IPS DF 6.9 (cell line): ENCODE measurements around the gene CCNE1.

Experiments
- DNase-seq: peaks from one replicate; pipeline ENCODE4 v3.0.0-alpha.2; 2013; ENCODE audit warnings: low read depth, low spot score
- H3K27ac ChIP-seq: one replicate; pipeline ENCODE4 v1.5.1; 2013; ENCODE audit warnings: low read length, control low read depth
- H3K27me3 ChIP-seq: 2 replicates; pipeline ENCODE4 v1.6.1; 2013; ENCODE audit warnings: mild to moderate bottlenecking, low read length; ENCODE audit not compliant: control insufficient read depth, insufficient read depth
- H3K36me3 ChIP-seq: 2 replicates; pipeline ENCODE4 v1.6.1; 2013; ENCODE audit warnings: low read length; ENCODE audit not compliant: control insufficient read depth, insufficient read depth
- H3K4me1 ChIP-seq: 2 replicates; pipeline ENCODE4 v1.6.1; 2013; ENCODE audit warnings: low read length; ENCODE audit not compliant: control insufficient read depth, insufficient read depth
- H3K4me3 ChIP-seq: 2 replicates; pipeline ENCODE4 v1.5.1; 2013; ENCODE audit warnings: mild to moderate bottlenecking, low read length
- H3K9me3 ChIP-seq: 2 replicates; pipeline ENCODE4 v1.6.1; 2013; ENCODE audit warnings: low read length, inconsistent platforms; ENCODE audit not compliant: control insufficient read depth, insufficient read depth
- WGBS: extraction: QIAGEN DNeasy Blood & Tissue Kit; methylation state at CpG from one replicate; pipeline ENCODE4 v1.1.7; 2013; ENCODE audit warnings: mixed read lengths, missing lambda C conversion rate; ENCODE audit not compliant: insufficient read length, insufficient coverage; 5-methylcytosine and 5-hydroxymethylcytosine counted together

The CCNE1 gene

DNA sequence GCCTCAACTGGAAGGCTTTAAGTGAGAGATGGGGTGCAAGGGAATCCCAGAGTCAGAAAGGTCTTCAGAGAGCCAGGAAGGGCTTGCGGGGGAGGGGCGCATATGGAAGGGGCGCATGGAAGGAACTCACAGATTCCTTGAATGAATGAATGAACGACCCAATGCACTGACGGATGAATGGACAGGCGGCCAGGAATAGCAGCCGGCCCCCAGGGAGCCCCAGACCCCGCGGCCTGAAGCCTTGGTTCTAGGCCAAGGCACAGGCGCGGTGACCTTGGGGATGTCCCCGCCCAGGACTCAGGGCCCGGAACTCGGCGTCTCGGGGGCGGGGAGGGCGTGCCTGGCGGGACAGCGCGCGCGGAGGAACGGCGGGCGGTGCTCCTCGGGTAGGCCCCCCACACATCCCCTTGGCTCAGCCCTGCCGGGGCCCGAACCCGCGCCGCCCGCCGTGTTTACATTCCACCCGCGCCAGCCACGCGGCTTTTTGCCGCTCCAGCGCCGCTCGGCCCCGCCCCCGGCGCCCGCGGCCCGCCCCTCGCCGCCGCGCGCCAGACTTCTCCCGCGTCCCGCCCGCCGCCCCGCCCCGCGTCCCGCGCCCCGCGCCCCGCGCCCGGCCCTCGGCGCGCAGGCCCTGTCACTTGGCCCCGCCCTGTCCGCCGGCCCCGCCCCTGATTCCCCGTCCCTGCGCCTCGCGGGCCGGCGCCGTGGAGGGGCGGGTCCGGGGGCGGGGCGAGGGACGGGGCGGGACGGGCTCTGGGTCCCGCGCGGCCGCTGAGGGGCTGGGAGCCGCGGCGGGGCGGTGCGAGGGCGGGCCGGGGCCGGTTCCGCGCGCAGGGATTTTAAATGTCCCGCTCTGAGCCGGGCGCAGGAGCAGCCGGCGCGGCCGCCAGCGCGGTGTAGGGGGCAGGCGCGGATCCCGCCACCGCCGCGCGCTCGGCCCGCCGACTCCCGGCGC, at the start of gene CCNE1:
TSS of gene CCNE1 (plus strand) at position 867 of the 955 bp plus-strand sequence. CDS start 565 bp downstream, outside the sequence.
- DNase-seq: peak; percentile 16
- Histone ChIP-seq H3K27ac (no peak within 1 kb of the TSS), H3K4me1 (no peaks in the 10 kb centered on the region; the same call in 1 of the 2 replicates), H3K4me3 (peak within 1 kb of the TSS; percentile 83), H3K9me3 (no peaks in the 10 kb centered on the region), H3K36me3 (no peaks in the 10 kb centered on the region), H3K27me3 (no peaks in the 10 kb centered on the region)
- WGBS: no CpG with 5 or more reads among the region's 125 CpGs

- DNase-seq: no peak
- H3K4me3 ChIP-seq: no peak overlapping the region
- no CpG with 5 or more reads among the region's 4 CpGs for WGBS
- no peaks in the 10 kb centered on the region for H3K27me3 ChIP-seq
- H3K27ac ChIP-seq: no peak overlapping the region
- H3K9me3 ChIP-seq: no peaks in the 10 kb centered on the region
- no peaks in the 10 kb centered on the region for H3K36me3 ChIP-seq
- no peaks in the 10 kb centered on the region for H3K4me1 ChIP-seq
Observed at GRCh38 chr19:29763196-29763595, 48.6 kb upstream of the CCNE1 start.

DNA sequence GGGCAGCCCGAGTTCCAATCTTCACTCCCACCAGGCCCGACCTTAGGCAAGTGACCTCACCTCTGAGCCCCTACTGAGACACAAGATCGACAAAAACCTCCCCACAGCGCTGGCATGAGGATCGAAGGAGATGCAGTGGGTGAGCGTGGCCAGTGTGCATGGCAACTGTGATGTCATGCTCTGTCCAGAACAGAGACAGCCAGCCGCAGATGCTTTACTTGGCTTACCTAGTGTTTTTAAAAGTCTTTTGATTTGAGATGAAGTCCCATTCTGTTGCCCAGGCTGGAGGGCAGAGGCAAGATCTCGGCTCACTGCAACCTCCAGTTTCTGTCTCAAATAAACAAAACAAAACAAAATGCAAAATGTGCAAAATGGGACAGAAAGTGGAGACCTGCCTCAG, 47.4 kb upstream of the CCNE1 start:
- H3K9me3 ChIP-seq: no peaks in the 10 kb centered on the region
- no peak overlapping the region for H3K4me3 ChIP-seq
- WGBS: no CpG with 5 or more reads among the region's 8 CpGs
- H3K4me1 ChIP-seq: no peaks in the 10 kb centered on the region
- no peaks in the 10 kb centered on the region for H3K27me3 ChIP-seq
- no peaks in the 10 kb centered on the region for H3K36me3 ChIP-seq
- no peak for DNase-seq
- H3K27ac ChIP-seq: no peak overlapping the region

GRCh38 chr19:29766100-29766499, 45.7 kb upstream of the CCNE1 start:
- H3K27me3 ChIP-seq: no peaks in the 10 kb centered on the region
- no peak overlapping the region for H3K4me3 ChIP-seq
- no CpG with 5 or more reads among the region's 3 CpGs for WGBS
- H3K9me3 ChIP-seq: no peaks in the 10 kb centered on the region
- H3K4me1 ChIP-seq: no peaks in the 10 kb centered on the region
- no peak for DNase-seq
- H3K36me3 ChIP-seq: no peaks in the 10 kb centered on the region
- H3K27ac ChIP-seq: no peak overlapping the region

GRCh38 chr19:29767039-29767735, 44.6 kb upstream of the CCNE1 start:
- no peak overlapping the region for H3K4me3 ChIP-seq

DNA sequence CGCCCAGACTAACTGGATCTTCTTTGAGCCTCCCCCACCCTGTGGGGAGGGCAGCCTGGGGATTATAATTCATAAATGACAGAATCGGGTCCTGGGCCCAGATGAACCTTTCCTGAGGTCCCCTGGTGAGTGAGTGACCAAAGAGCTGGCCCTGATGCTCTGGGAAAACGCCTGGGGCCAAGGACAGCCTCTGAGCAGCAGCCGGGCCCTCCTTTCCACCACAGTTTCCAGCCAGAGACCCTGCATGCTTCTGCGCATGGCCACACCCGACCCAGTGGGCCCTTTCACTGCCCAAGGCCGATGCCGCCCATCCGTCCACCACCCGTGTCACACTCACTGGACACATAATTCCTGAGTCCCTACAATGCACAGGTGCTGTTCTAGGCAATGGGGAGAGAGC, 43.6 kb upstream of the CCNE1 start:
- no CpG with 5 or more reads among the region's 10 CpGs for WGBS
- H3K27ac ChIP-seq: no peak overlapping the region
- no peaks in the 10 kb centered on the region for H3K27me3 ChIP-seq
- no peaks in the 10 kb centered on the region for H3K9me3 ChIP-seq
- DNase-seq: no peak
- peaks cover 1% of the 10 kb centered on the region; the same call in 1 of the 2 replicates for H3K4me1 ChIP-seq
- H3K4me3 ChIP-seq: no peak overlapping the region
- no peaks in the 10 kb centered on the region for H3K36me3 ChIP-seq

More at GRCh38 chr19:29767039-29767735, 44.6 kb upstream of the CCNE1 start:
- H3K4me1 ChIP-seq: peaks cover 1% of the 10 kb centered on the region; the same call in 1 of the 2 replicates
- no peaks in the 10 kb centered on the region for H3K36me3 ChIP-seq
- no peak overlapping the region for H3K27ac ChIP-seq
- no peaks in the 10 kb centered on the region for H3K27me3 ChIP-seq
- DNase-seq: no peak
- 100% methylated on average over 1 of the region's 8 CpGs for WGBS
- H3K9me3 ChIP-seq: no peaks in the 10 kb centered on the region

GRCh38 chr19:29769997-29770396, 41.8 kb upstream of the CCNE1 start:
- H3K4me3 ChIP-seq: no peak overlapping the region

DNA sequence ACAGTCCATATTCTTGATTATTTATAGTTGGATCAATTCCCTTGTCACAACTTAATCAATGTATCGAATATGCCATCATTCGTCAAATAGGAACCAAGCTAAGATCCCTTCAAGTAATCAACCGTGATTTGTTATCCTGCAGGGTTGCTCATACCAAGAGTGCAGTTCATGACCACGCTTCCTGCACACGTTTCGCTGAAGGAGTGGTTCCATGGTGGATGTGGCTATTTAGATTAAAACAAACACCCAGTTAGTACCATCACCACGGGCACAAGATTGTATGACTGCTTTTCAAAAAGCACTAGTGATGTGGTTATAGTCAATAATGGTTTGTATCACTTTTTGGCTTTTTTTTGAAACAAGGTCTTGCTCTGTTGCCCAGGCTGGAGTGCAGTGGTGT, 41.1 kb upstream of the CCNE1 start:
- no peak overlapping the region for H3K27ac ChIP-seq
- no peak for DNase-seq
- H3K4me1 ChIP-seq: peaks cover 1% of the 10 kb centered on the region; the same call in 1 of the 2 replicates
- H3K9me3 ChIP-seq: no peaks in the 10 kb centered on the region
- no peak overlapping the region for H3K4me3 ChIP-seq
- no peaks in the 10 kb centered on the region for H3K36me3 ChIP-seq
- no CpG with 5 or more reads among the region's 7 CpGs for whole genome bisulfite sequencing
- no peaks in the 10 kb centered on the region for H3K27me3 ChIP-seq

More at GRCh38 chr19:29769997-29770396, 41.8 kb upstream of the CCNE1 start:
- Histone ChIP-seq H3K4me1 (peaks cover 1% of the 10 kb centered on the region; the same call in 1 of the 2 replicates), H3K9me3 (no peaks in the 10 kb centered on the region), H3K27me3 (no peaks in the 10 kb centered on the region), H3K27ac (no peak overlapping the region), H3K36me3 (no peaks in the 10 kb centered on the region)
- WGBS: no CpG with 5 or more reads among the region's 8 CpGs
- no peak for DNase-seq

GRCh38 chr19:29771708-29772414, 39.9 kb upstream of the CCNE1 start:
- Histone ChIP-seq H3K4me1 (peaks cover 1% of the 10 kb centered on the region; the same call in 1 of the 2 replicates), H3K27ac (no peak overlapping the region), H3K9me3 (no peaks in the 10 kb centered on the region), H3K27me3 (no peaks in the 10 kb centered on the region), H3K4me3 (no peak overlapping the region), H3K36me3 (no peaks in the 10 kb centered on the region)
- DNase-seq: peak; percentile 35
- WGBS: no CpG with 5 or more reads among the region's 14 CpGs

DNA sequence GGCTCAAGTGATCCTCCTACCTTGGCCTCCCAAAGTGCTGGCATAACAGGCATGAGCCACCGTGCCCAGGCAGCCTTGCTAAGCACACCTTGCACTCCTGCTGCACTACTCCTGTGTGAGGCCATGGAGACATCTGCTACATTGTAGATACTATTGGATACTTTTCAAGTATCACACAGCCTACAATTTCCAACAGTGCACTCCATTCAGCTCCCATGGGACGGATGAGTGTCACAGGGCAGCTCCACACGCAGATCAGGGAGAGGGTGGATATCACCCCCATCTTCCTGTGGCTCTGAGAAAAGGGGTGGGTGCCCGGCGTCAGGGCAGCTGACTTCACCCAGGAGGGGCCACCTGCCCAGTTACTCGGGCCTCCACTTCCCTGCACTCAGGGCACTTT, 39.1 kb upstream of the CCNE1 start:
- no peak overlapping the region for H3K4me3 ChIP-seq
- H3K9me3 ChIP-seq: no peaks in the 10 kb centered on the region
- no CpG with 5 or more reads among the region's 6 CpGs for WGBS
- H3K27ac ChIP-seq: no peak overlapping the region
- H3K27me3 ChIP-seq: no peaks in the 10 kb centered on the region
- peaks cover 1% of the 10 kb centered on the region; the same call in 1 of the 2 replicates for H3K4me1 ChIP-seq
- DNase-seq: no peak
- H3K36me3 ChIP-seq: no peaks in the 10 kb centered on the region
